Activated CD8-positive, alpha-beta memory T cell treated with anti-CD3 and anti-CD28 coated beads, Interleukin-2, amount 50 U/mL, for 1 hour (primary cell): ENCODE results near the gene COL23A1.
"Not testable (repeated sequence)": the region's sequence is repeated elsewhere in the genome, so short reads cannot be mapped to it uniquely, and the experiment has no call there.

ENCODE experiments used
- DNase-seq: peaks from one replicate; pipeline ENCODE4 v3.0.0-alpha.2; 2020; ENCODE audit errors: extremely low read depth

Gene COL23A1

GRCh38 chr5:178588769-178589168 lies 1.4 kb downstream of the COL23A1 start:
- no peak for DNase-seq

- DNase-seq: no peak
These were observed 2.2 kb downstream of the COL23A1 start for GRCh38 chr5:178587763-178588611.

DNA sequence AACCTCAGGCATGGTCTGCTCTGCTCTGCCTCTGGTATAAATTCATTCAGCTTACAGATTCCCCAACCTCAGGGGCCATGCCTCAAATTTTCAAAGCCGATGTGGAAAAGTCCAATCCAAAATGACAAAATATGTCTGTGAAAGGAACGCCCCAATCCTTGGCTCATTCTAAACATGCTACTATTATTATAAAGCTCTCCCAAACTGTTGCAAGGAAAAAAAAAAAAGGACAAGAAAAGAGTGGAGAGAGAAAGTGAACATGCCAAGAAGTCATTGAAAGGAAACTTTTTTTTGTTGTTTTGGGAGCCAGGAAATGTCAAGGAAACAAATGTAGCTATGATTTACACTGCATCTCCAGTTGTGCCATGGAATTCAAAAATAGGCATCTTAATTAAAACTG lies 3.8 kb downstream of the COL23A1 start:
- DNase-seq: no peak

DNA sequence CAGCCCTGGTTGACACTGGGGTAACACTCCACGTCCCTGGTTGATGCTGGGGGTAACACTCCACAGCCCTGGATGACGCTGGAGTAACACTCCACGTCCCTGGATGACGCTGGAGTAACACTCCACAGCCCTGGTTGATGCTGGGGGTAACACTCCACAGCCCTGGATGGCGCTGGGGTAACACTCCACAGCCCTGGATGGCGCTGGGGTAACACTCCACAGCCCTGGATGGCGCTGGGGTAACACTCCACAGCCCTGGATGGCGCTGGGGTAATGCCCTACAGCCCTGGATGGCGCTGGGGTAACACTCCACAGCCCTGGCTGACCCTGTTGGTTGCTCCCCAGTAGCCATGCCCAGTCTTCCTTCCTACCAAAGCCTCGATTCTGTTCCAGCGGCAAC lies 4.8 kb downstream of the COL23A1 start:
- DNase-seq: not testable (repeated sequence)

DNA sequence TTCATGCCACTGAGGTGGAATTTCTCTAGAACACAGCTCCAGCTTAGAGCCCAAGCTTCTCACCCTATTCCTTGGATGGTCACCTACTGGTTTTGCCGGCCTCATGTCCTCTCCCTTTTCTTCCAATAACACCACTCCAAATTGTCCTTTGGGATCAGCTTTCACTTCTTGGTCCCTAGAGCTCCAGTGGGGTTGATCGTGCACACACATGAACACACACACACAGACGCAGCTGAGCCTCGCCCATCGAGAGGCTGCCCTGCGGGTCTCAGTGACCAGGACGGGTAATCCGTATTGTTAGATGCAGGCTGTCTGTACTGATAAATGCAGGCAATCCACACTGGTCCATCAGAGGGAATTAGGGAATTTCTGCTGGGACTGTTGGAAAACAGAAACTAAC lies 6.9 kb downstream of the COL23A1 start:
- DNase-seq: no peak

DNA sequence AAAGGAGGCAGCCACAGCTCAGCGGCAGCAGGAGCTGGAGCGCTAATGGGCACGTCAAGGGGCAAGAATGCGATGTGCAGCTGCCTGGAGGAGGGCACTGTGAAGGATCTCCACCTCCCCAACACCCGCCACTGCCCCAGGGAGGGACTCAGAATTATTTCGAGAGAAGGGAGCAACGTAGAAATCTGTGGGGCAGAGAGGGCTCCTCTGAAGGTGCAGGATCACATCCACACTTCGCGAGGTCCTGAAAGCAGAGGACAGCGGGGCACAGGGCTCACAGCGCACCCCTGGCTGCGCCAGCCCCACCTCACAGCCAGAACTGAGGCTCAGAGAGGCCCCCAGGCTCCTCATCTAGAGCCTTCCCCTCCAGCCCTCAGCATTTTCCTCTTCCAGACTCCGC lies 7.9 kb downstream of the COL23A1 start:
- DNase-seq: no peak

DNA sequence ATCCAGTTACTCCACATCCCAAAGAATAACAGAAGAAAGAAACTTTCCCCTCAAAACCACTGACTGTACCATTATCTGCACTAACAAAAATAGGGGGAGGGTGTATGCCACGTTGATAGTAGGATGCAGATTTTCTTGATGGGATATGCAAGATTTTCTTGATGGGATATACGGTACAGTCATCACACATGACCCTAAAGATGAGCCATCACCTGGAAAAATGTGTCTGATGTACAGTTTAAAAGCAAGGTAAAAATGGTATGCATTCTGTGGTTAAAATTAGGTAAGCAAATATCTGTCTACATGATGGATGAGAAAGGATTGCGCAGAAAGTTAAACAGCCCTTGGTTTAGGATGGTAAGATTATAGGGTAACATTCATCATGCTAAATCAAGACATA lies 8.6 kb downstream of the COL23A1 start:
- DNase-seq: no peak

DNA sequence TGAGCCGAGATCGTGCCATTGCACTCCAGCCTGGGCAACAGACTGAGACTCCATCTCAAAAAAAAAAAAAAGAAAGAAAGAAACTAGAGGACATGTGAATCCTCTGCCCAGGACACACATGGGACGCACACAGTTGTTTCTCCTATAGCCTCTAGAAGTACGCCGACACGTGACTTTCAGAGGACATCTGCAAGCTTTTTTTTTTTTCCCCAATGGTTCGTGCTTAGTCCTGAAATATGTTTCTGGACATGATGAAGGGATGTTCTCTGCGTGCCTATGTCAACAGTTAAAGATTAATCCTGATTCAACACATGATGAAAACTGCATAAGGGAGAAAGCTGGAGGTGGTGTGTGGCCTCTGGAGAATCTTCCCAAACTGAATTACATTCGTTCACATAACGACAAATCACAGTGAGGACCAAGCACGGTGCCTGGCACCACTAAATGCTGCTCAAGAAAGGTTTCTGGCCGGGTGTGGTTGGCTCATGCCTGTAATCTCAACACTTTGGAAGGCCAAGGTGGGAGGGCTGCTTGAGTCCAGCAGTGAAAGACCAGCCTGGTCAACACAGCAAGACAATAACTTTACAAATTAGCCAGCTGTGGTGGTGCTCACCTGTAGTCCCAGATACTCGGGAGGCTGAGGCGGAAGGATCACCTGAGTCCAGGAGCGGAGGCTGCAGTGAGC lies 9.8 kb downstream of the COL23A1 start:
- no peak for DNase-seq

DNA sequence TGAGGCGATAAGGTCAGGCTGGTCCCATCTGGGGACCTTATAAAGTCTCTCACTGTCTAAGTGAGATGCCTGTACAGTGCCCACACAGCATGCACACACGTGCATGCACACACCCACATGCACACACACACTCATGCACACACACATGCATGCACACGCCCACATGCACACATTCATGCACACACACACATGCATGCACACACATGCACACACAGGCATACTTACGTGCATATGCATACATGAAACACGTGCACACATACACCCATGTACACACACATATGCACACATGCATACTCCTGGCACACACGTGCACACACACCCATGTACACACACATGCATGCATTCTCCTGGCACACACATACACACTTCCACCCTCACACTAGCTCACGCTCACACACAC lies 12.2 kb downstream of the COL23A1 start:
- DNase-seq: no peak

- no peak for DNase-seq
These were observed 12.8 kb downstream of the COL23A1 start for GRCh38 chr5:178577376-178577839.

DNA sequence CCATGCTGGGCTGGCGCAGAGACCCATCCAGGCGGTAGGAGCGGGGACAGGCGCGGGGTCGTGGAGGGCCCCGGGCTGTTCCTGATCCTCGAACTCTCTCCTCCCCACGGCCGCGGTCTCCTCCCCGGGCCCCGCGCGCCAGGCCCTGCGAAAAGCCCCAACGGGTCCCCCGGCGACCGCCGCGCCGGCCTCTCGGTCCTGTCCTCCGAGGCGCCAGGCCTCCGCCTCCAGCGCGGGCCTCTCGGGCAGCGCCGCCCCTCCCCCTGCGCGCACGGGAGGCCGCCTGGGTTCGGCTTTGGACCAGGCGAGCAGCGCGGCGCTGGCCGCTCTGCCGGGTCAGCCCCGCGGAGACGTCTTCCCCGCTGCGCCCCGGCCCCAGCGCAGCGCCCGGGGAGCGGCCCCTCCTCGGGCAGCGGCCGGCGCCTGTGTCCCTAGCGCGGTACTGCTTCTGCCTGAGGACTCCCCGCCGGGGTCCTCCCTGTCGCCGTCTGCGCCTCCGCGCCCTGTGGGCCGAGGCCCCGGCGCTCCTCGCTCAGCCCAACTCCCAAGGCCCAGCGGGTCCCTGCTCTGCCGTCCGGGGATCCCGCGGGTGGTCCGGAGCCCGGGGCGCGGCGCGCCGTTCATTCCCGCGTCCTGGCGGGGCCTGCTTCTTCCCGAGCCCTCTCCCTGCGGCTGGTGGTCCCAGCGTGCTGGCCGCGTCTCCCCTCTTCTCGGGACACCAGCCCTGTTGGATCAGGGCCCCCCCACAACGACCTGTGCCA lies 13.4 kb downstream of the COL23A1 start:
- DNase-seq: no peak

DNA sequence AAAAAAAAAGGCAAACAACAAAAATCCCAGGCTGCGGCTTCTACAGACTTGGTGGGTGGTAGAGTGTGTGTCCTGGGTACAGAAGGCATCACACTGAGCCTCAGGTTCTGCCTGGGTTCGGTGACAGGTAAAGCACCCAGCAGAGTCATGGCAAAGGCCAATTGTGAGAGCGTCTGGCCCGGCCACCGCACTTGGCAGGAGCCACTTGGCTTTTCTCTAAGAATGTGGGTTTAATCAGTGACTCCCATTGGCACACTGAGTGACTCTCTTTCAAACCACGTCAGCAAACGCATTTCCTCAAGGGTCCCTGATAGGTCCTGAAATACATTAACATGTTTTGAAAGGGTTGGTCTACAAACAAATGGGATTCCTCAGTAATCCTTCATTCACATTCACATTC lies 17.0 kb downstream of the COL23A1 start:
- DNase-seq: no peak

DNA sequence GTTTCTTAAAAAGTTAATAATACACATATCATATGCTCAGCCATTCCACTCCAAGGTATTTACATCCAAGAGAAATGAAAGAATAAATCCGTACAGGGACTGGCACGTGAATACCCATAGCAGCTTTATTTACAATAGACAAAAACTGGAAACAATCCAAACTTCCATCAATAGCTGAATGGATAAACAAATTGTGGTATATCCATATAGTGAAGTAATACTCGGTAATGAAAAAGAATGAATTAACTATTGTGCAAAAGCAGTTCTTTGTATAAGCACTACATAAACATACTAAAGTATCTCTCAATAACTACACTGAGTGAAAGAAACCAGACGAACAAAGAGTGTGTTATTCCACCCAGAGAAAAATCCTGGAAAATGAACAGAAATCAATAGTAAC lies 17.6 kb downstream of the COL23A1 start:
- no peak for DNase-seq

DNA sequence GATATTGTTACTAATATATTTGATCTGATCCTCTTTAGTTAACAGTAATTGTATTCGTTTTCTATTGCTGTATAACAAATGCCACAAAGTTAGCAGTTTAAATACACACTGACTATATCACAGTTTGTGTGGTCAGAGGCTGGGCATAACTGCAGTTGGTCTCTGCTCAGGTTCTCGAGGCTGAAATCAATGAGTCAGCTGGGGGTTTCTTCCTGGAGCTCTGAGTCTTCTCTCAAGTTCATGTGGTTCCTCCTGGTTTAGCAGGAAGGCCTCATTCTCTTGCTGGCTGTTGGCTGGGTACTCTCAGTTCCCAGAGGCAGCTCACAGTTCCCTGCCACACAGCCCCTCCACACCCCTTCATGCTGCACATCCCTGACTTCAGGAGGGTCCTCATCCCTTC lies 20.7 kb downstream of the COL23A1 start:
- DNase-seq: no peak

- DNase-seq: no peak
These were observed 25.2 kb downstream of the COL23A1 start for GRCh38 chr5:178564811-178565550.

GRCh38 chr5:178564397-178564796 lies 25.8 kb downstream of the COL23A1 start:
- no peak for DNase-seq

- no peak for DNase-seq
These were observed 26.6 kb downstream of the COL23A1 start for GRCh38 chr5:178563621-178564020.

DNA sequence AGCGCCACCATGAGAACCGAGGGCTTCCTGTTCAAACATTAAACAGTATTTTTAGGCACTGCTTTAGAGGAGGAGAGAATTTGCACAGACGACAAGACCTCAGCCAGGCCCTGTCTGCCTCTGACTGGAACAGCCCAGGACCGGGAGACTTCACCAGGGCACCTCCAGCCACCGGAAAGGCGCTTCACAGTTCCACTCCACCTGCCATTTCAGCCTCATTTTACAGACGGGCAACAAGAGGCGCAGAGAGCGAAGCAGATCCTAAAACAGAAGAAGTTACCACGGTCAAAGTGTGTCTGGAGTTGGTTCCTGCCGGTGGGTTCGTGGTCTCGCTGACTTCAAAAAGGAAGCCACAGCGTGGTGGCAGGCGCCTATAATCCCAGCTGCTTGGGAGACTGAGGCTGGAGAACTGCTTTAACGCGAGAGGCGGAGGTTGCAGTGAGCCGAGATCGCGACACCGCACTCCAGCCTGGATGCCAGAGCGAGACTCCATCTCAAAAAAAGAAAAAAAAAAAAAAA lies 28.4 kb downstream of the COL23A1 start:
- no peak for DNase-seq

GRCh38 chr5:178560911-178561310 lies 29.3 kb downstream of the COL23A1 start:
- DNase-seq: no peak

DNA sequence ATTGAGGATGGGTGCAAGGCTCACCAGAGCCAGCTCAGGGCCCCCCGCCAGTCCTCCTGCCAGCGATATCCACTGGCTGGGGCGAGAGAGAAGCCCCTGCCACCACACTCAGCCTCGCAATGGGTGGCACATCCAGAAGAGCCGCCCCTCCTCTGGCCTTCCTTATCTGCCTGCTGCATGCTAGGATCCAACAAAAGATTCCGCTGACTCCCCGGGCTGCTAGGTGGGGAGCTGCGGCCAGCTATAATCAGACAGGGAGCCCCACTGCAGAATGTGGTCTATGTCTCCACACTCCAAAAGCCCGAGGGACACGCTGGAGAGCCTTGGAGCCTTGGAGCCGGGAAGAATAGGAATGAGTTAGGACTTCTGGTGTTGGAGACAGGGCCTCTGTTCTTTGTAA lies 32.8 kb downstream of the COL23A1 start:
- DNase-seq: no peak

GRCh38 chr5:178555771-178556211 lies 34.4 kb downstream of the COL23A1 start:
- no peak for DNase-seq
